Activated naive CD8-positive, alpha-beta T cell treated with anti-CD3 and anti-CD28 coated beads, Interleukin-2, amount 50 U/mL, for 24 hours (primary cell): Measurements from ENCODE around the gene RND2.

Experiments
- ATAC-seq: fragments of 150-1000 bp; cut with Tn5 transposase; one replicate; pipeline ENCODE4 v1.10.0; 2021
- DNase-seq: peaks from one replicate; pipeline ENCODE4 v3.0.0; 2021
- H3K27ac Mint-ChIP-seq: one replicate; pipeline ENCODE4 v1.8.0; 2021; ENCODE audit warnings: mild to moderate bottlenecking, mixed read lengths
- H3K27me3 Mint-ChIP-seq: one replicate; pipeline ENCODE4 v1.8.0; 2021; ENCODE audit warnings: mixed read lengths
- H3K36me3 Mint-ChIP-seq: one replicate; pipeline ENCODE4 v1.8.0; 2021; ENCODE audit warnings: low read depth, mixed read lengths
- H3K4me1 Mint-ChIP-seq: one replicate; pipeline ENCODE4 v1.8.0; 2021; ENCODE audit warnings: mixed read lengths
- H3K4me3 Mint-ChIP-seq: one replicate; pipeline ENCODE4 v1.8.0; 2021; ENCODE audit warnings: mild to moderate bottlenecking, moderate library complexity, mixed read lengths
- H3K9me3 Mint-ChIP-seq: one replicate; pipeline ENCODE4 v1.8.0; 2021; ENCODE audit warnings: mixed read lengths

The RND2 gene

GRCh38 chr17:43069368-43069898, 44.4 kb downstream of the RND2 start:
- Mint-ChIP-seq H3K27me3 (no peaks in the 10 kb centered on the region), H3K4me1 (no peaks in the 10 kb centered on the region), H3K36me3 (peaks cover 49% of the 10 kb centered on the region), H3K9me3 (no peaks in the 10 kb centered on the region), H3K4me3 (no peak overlapping the region), H3K27ac (no peak overlapping the region)
- DNase-seq: no peak
- no peak for ATAC-seq

GRCh38 chr17:43070257-43070656, 45.2 kb downstream of the RND2 start:
- Mint-ChIP-seq H3K4me3 (no peak overlapping the region), H3K4me1 (no peaks in the 10 kb centered on the region), H3K9me3 (no peaks in the 10 kb centered on the region), H3K36me3 (peaks cover 52% of the 10 kb centered on the region), H3K27me3 (no peaks in the 10 kb centered on the region), H3K27ac (no peak overlapping the region)
- ATAC-seq: no peak
- DNase-seq: no peak

- no peak overlapping the region for H3K4me3 Mint-ChIP-seq
- peaks cover 47% of the 10 kb centered on the region for H3K36me3 Mint-ChIP-seq
- DNase-seq (no peak), ATAC-seq (no peak)
- no peaks in the 10 kb centered on the region for H3K27me3 Mint-ChIP-seq
- H3K9me3 Mint-ChIP-seq: no peaks in the 10 kb centered on the region
- no peaks in the 10 kb centered on the region for H3K4me1 Mint-ChIP-seq
- no peak overlapping the region for H3K27ac Mint-ChIP-seq
These were observed 45.8 kb downstream of the RND2 start for GRCh38 chr17:43070872-43071271.

DNA sequence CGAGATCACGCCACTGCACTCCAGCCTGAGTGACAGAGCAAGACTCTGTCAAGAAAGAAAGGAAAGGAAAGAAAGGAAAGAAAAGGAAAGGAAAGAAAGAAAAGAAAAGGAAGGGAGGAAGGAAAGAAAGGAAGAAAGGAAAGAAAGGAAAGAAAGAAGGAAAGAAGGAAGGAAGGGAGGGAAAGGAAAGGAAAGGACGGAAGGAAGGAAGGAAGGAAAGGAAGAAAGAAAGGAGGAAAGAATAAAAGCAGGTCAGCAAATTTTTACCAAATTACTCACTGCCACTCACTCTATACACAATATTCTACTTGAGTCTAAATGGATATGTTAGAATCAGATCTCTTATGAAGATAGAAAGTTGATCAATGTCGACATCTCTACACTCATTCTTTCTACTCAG, 49.8 kb downstream of the RND2 start:
- Mint-ChIP-seq H3K27ac (no peak overlapping the region), H3K27me3 (no peaks in the 10 kb centered on the region), H3K4me3 (no peak overlapping the region), H3K9me3 (no peaks in the 10 kb centered on the region), H3K4me1 (no peaks in the 10 kb centered on the region), H3K36me3 (peaks cover 35% of the 10 kb centered on the region)
- ATAC-seq (no peak), DNase-seq (no peak)

GRCh38 chr17:43079641-43080302, 54.7 kb downstream of the RND2 start:
- DNase-seq (no peak), ATAC-seq (no peak)
- H3K4me1 Mint-ChIP-seq: no peaks in the 10 kb centered on the region
- no peak overlapping the region for H3K27ac Mint-ChIP-seq
- no peaks in the 10 kb centered on the region for H3K27me3 Mint-ChIP-seq
- no peaks in the 10 kb centered on the region for H3K9me3 Mint-ChIP-seq
- no peak overlapping the region for H3K4me3 Mint-ChIP-seq
- H3K36me3 Mint-ChIP-seq: peaks cover 36% of the 10 kb centered on the region
